Fibroblast of villous mesenchyme (primary cell): Measurements from ENCODE around the gene SDS. TPM values are rescaled to one million over a fixed set of nuclear protein-coding genes. Genes with fewer than 3 reads are reported as not detected.

Source experiments
- DNase-seq: peaks from one replicate; pipeline ENCODE4 v3.0.0-alpha.2; 2010; ENCODE audit warnings: low read depth
- H3K4me3 ChIP-seq: 2 replicates; pipeline ENCODE4 v1.5.1; 2011; ENCODE audit warnings: low read depth, mild to moderate bottlenecking, low read length
- CTCF ChIP-seq: IDR thresholded peaks from 2 replicates; pipeline ENCODE4 v1.5.1; 2012; ENCODE audit warnings: low read depth, mild to moderate bottlenecking, low read length; ENCODE audit not compliant: insufficient read depth
- total RNA-seq: library from RNA; depleted of rRNA; stranded (reverse); fragments of >200 nt; gene quantifications from 2 replicates; pipeline ENCODE4 v1.2.3, GENCODE V29; 2012

The SDS gene
- total RNA-seq, 1 donor: not detected

DNA sequence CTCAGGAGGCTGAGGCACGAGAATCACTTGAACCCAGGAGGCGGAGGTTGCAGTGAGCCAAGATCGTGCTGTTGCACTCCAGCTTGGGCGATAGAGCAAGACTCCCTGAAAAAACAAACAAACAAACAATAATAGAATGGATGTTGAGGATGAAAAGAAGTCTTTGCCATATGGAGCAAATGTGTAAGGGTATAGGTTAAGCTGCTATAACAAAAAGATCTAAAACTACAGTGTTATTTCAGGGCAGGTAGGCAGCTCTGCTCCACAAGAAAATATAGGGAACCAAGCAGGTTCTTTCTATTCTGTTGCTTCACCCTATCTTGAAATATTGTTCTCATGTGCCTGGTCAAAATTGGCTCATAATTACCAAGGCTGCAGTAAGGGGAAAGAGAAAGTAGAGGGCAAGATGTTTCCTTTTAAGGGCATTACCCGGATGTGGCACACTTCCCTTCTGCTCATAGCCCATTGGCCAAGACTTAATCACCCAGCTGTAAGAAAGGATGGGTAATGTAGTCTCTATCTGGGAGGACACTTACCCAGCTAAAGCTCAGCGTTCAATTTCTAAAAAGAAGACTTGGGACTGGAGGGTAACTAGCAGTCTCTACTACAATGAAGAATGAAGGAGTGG is 42.0 kb upstream of the SDS start:
- no peak overlapping the region for H3K4me3 ChIP-seq
- no peak for DNase-seq
- no peak for TF ChIP-seq CTCF

- no peak for DNase-seq
- no peak overlapping the region for H3K4me3 ChIP-seq
- TF ChIP-seq CTCF: no peak
Measured at GRCh38 chr12:113443030-113443539, 39.4 kb upstream of the SDS start.

DNA sequence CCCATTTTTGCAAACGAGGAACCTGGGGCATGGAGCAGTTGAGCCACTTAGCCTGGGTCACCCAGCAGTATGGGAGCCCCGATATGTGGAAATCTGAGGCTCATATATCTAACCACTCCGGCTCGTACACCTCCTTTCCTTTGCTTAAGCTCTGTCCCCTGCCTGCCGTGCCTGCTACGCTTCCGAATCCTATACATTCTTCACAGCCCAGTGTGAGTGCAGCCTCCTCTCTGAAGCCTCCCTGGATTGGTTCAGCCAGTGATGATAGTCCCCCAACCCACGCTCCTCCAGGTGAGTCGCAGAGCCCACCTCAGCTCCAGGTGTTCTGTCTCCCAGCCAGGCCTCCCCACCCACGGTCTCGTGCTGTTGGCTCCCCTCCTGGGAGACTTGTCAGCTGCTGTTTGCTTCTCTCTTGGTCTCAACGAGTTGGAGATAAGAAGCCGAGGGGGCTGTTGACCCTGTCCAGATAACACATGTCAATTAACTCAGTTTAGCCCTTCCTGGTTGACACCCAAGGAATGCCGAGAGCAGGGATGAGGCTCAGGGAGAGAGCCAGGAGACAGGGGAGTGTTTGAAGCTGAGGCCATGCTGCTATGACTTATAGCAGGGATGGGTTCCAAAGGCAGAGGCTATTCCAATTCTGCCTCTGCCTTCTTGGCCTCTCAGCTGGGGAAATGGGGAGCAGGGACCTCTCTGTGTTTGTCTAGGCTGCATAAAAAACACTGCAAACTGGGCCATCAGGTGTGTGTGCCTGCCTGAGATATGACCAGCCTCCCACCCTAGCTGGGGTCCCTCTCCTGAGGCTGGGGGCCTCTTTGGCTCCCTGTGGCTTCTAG is 37.5 kb upstream of the SDS start:
- DNase-seq: no peak

DNA sequence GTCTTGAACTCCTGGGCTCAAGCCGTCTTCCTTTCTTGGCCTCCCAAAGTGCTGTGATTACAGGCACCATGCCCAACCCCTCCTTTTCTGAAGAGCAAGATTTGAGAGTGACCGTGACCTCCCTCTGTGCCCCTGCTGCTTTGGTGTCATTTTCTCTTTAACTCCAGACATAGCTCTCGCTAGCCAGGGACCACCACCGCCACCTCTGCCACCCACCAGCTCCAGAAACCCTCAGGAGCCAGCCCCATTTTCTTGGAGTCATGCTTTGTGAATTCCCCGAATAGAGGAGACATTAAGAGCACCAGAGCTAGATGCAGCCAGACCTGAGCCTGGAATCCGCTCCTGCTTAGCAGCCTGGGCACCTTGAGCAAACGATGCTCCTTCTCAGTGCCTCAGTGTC is 36.6 kb upstream of the SDS start:
- no peak for TF ChIP-seq CTCF
- H3K4me3 ChIP-seq: no peak overlapping the region
- DNase-seq: no peak

More for the DNA sequence above, 37.5 kb upstream of the SDS start:
- no peak for TF ChIP-seq CTCF
- H3K4me3 ChIP-seq: no peak overlapping the region

- TF ChIP-seq CTCF: peak; percentile 77
- no peak overlapping the region for H3K4me3 ChIP-seq
- peak; percentile 31 for DNase-seq
Measured at GRCh38 chr12:113439606-113440030, 35.9 kb upstream of the SDS start.

DNA sequence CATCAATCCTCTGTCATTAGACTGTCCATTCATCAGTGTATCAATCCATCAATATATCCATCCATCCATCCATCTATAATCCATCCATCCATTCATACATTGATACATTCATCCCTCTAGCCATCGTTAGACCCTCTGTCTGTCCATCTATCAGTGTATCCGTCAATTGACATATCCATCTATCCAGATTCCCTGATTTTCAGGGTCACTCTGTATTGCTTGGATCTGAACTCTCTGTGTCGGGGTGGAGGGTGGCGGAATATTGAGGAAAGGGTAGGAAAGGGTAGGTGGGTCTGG is 35.6 kb upstream of the SDS start:
- no peak for TF ChIP-seq CTCF
- DNase-seq: no peak

More for the DNA sequence above, 35.6 kb upstream of the SDS start:
- no peak overlapping the region for H3K4me3 ChIP-seq
